Measurements from ENCODE around the gene ZNF582.

The ZNF582 gene

DNA sequence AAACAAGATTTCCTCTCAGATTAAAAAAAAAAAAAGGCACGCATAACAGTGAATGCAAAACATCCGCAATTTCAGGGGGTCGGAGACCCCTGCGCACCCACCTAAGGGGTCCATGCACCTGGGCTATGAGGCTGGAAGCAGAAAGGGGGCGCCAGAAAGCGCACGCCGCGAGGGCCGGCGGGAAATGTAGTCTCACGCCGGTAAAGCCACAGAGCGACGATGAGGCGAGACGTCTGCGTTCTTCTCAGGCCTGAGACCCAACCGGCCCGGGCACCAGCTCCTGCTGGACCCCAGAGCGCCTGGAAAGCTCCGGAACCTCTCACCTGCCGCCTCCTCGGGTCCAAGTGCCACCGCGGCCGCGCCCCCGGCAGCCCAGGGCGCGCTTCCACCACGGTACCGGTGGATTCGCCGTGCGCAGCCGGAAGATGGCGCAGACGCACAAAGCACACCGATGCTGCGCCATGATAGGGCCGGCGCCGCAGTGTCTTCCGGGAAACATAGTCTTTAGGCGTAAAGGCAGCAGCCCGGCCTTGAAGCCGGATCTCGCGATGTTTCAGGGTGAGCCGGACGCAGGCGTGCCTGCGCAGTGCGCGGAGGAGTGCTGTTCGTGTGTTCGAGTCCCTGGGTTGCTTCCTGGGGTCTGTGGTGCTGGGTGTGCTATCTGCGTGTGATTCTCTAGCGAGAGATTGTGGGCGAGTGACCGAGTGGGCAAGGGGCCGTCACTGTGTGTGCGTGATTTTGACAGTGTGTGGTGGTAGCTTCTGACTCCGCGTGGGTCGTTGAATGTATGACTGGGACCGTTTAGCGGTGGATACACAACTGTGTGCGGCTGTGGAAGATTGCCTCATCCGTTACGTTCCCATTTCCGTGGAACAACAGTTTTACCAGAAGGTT lies at the start of gene ZNF582:
Gene ZNF582 (minus strand): TSS at position 416 of the 894 bp plus-strand sequence. CDS start 1,782 bp downstream, outside the sequence.
- peaks cover 0 to 5% of the 10 kb centered on the region in 2 donors for H3K4me1 ChIP-seq (ENCODE audit: control insufficient read depth in 2 of 2, insufficient read depth in 2 of 2, low read length in 2 of 2)
- H3K27ac ChIP-seq (ENCODE audit: low read depth in 2 of 2, low read length in 2 of 2): peak within 1 kb of the TSS; percentile 80 to 86
- H3K4me3 ChIP-seq (ENCODE audit: low read length in 2 of 2): peak within 1 kb of the TSS; percentile 81 to 95
- H3K9ac ChIP-seq (ENCODE audit: low read depth in 1 of 2, low read length in 2 of 2): peak within 1 kb of the TSS; percentile 76 to 82
- H3K27me3 ChIP-seq (ENCODE audit: control insufficient read depth in 2 of 2, insufficient read depth in 2 of 2, low read length in 2 of 2): no peaks in the 10 kb centered on the region
- H3K36me3 ChIP-seq (ENCODE audit: control insufficient read depth in 2 of 2, insufficient read depth in 2 of 2, low read length in 2 of 2): peaks cover 4 to 9% of the 10 kb centered on the region in 2 donors
- H3K9me3 ChIP-seq (ENCODE audit: control insufficient read depth in 2 of 2, low read length in 2 of 2): peaks cover 0 to 14% of the 10 kb centered on the region in 2 donors

GRCh38 chr19:56441206-56441792 lies 48.0 kb upstream of the ZNF582 start:
- Histone ChIP-seq H3K4me3 (ENCODE audit: low read length in 2 of 2) (peak overlapping the region in 1 of 2 donors; percentile 17), H3K27me3 (ENCODE audit: control insufficient read depth in 2 of 2, insufficient read depth in 2 of 2, low read length in 2 of 2) (no peaks in the 10 kb centered on the region), H3K9me3 (ENCODE audit: control insufficient read depth in 2 of 2, low read length in 2 of 2) (peaks cover 39 to 40% of the 10 kb centered on the region in 2 donors), H3K36me3 (ENCODE audit: control insufficient read depth in 2 of 2, insufficient read depth in 2 of 2, low read length in 2 of 2) (no peaks in the 10 kb centered on the region), H3K9ac (ENCODE audit: low read depth in 1 of 2, low read length in 2 of 2) (no peak overlapping the region), H3K27ac (ENCODE audit: low read depth in 2 of 2, low read length in 2 of 2) (no peak overlapping the region), H3K4me1 (ENCODE audit: control insufficient read depth in 2 of 2, insufficient read depth in 2 of 2, low read length in 2 of 2) (no peaks in the 10 kb centered on the region)

- Histone ChIP-seq H3K4me3 (ENCODE audit: low read length in 2 of 2) (peak overlapping the region in 1 of 2 donors; percentile 1), H3K36me3 (ENCODE audit: control insufficient read depth in 2 of 2, insufficient read depth in 2 of 2, low read length in 2 of 2) (peaks cover 12 to 26% of the 10 kb centered on the region in 2 donors), H3K27ac (ENCODE audit: low read depth in 2 of 2, low read length in 2 of 2) (no peak overlapping the region), H3K27me3 (ENCODE audit: control insufficient read depth in 2 of 2, insufficient read depth in 2 of 2, low read length in 2 of 2) (no peaks in the 10 kb centered on the region), H3K9ac (ENCODE audit: low read depth in 1 of 2, low read length in 2 of 2) (no peak overlapping the region), H3K9me3 (ENCODE audit: control insufficient read depth in 2 of 2, low read length in 2 of 2) (peaks cover 62 to 68% of the 10 kb centered on the region in 2 donors), H3K4me1 (ENCODE audit: control insufficient read depth in 2 of 2, insufficient read depth in 2 of 2, low read length in 2 of 2) (no peaks in the 10 kb centered on the region)
These were observed 30.6 kb upstream of the ZNF582 start for GRCh38 chr19:56423985-56424353.

GRCh38 chr19:56423276-56423984 lies 30.1 kb upstream of the ZNF582 start:
- no peak overlapping the region for H3K27ac ChIP-seq (ENCODE audit: low read depth in 2 of 2, low read length in 2 of 2)
- no peaks in the 10 kb centered on the region for H3K4me1 ChIP-seq (ENCODE audit: control insufficient read depth in 2 of 2, insufficient read depth in 2 of 2, low read length in 2 of 2)
- peak overlapping the region; percentile 1 to 4 for H3K4me3 ChIP-seq (ENCODE audit: low read length in 2 of 2)
- H3K9me3 ChIP-seq (ENCODE audit: control insufficient read depth in 2 of 2, low read length in 2 of 2): peaks cover 64 to 68% of the 10 kb centered on the region in 2 donors
- H3K36me3 ChIP-seq (ENCODE audit: control insufficient read depth in 2 of 2, insufficient read depth in 2 of 2, low read length in 2 of 2): peaks cover 12 to 26% of the 10 kb centered on the region in 2 donors
- no peak overlapping the region for H3K9ac ChIP-seq (ENCODE audit: low read depth in 1 of 2, low read length in 2 of 2)
- H3K27me3 ChIP-seq (ENCODE audit: control insufficient read depth in 2 of 2, insufficient read depth in 2 of 2, low read length in 2 of 2): no peaks in the 10 kb centered on the region

DNA sequence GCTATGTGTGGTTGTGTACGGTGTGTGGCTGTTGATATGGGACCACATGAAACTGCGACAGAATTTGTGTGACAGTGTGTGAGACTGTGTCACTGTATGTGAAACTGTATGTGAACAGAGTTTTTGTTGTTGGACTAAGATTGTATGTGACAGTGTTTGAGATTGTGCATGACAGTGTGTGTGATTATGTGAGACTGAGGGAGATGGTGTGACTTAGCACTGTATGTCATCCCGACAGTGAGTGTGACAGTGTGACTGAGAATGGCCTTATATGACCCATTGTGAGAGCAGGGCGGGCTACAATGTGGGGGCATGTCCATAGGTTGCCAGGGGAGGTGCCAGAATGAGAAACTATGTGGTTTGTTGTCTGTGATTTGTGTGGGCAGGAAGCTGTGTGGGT lies 11.7 kb upstream of the ZNF582 start:
- H3K27ac ChIP-seq (ENCODE audit: low read depth in 2 of 2, low read length in 2 of 2): no peak overlapping the region
- no peaks in the 10 kb centered on the region for H3K27me3 ChIP-seq (ENCODE audit: control insufficient read depth in 2 of 2, insufficient read depth in 2 of 2, low read length in 2 of 2)
- H3K36me3 ChIP-seq (ENCODE audit: control insufficient read depth in 2 of 2, insufficient read depth in 2 of 2, low read length in 2 of 2): peaks cover 22 to 28% of the 10 kb centered on the region in 2 donors
- H3K4me1 ChIP-seq (ENCODE audit: control insufficient read depth in 2 of 2, insufficient read depth in 2 of 2, low read length in 2 of 2): peaks cover 6% of the 10 kb centered on the region in 2 donors
- H3K9ac ChIP-seq (ENCODE audit: low read depth in 1 of 2, low read length in 2 of 2): no peak overlapping the region
- H3K4me3 ChIP-seq (ENCODE audit: low read length in 2 of 2): peak overlapping the region in 1 of 2 donors; percentile 97
- H3K9me3 ChIP-seq (ENCODE audit: control insufficient read depth in 2 of 2, low read length in 2 of 2): peaks cover 26 to 34% of the 10 kb centered on the region in 2 donors

DNA sequence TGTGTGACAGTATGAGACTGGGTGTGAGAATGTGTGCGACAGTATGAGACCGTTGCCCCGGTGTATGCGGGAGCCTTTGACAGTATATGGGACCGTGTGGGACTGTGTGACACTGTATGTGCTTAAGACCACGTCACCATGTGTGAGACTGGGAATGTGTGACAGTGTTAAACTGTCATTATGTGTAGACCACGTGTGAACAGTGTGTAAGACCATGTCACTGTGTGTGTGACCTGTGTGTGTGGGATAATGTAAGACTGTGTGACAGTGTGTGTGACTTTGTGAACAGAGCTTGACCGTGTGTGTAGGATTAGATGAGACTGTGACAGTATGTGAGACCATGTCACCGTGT lies 11.3 kb upstream of the ZNF582 start:
- peak overlapping the region; percentile 88 to 97 for H3K4me3 ChIP-seq (ENCODE audit: low read length in 2 of 2)
- H3K9me3 ChIP-seq (ENCODE audit: control insufficient read depth in 2 of 2, low read length in 2 of 2): peaks cover 30 to 34% of the 10 kb centered on the region in 2 donors
- H3K36me3 ChIP-seq (ENCODE audit: control insufficient read depth in 2 of 2, insufficient read depth in 2 of 2, low read length in 2 of 2): peaks cover 19 to 28% of the 10 kb centered on the region in 2 donors
- peaks cover 6% of the 10 kb centered on the region in 2 donors for H3K4me1 ChIP-seq (ENCODE audit: control insufficient read depth in 2 of 2, insufficient read depth in 2 of 2, low read length in 2 of 2)
- peak overlapping the region; percentile 76 to 82 for H3K9ac ChIP-seq (ENCODE audit: low read depth in 1 of 2, low read length in 2 of 2)
- no peaks in the 10 kb centered on the region for H3K27me3 ChIP-seq (ENCODE audit: control insufficient read depth in 2 of 2, insufficient read depth in 2 of 2, low read length in 2 of 2)
- no peak overlapping the region for H3K27ac ChIP-seq (ENCODE audit: low read depth in 2 of 2, low read length in 2 of 2)

DNA sequence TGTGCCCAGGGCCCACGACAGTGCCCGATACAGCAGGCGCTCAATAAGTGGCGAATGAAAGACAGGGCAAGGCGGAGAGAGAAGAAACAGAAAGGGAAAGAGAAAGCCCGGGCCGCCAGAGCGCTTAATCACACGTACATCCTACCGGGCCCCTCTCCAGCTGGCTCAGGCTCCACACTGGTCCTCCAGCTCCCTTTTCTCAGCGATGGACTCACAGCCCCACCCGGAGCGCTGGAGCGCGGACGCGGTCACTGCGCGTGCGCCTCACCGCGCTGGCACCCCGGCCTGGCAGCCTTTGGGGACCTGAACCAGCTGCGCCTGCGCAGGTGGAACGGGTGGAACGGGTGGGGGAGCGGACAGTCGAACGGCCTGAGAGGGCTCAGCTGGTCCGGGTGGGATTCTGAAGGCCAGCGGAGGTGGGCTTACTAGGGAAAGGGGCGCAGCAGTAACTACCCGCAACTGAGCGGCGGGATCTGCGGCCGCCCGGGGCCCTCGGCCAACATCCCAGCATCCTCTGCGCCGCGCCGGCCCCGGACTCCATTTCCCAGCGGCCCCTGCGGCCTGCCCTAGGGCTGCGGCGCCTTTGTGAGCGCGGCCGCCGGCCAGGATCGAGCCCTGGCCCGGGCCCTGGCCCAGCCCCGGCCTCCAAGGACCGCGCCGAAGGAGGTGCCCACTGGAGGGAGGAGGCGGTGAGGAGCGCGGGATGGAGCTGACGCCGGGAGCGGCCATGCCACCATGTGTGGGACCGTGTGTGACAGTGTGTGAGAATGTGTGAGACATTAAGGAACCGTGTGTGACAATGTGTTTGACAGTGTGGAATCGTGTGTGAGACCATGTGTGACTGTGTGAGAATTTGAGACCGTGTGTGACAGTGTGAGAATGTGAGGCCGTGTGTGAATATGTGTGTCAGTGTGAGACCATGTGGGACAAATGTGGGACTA lies 10.7 kb upstream of the ZNF582 start, which contains the start of gene ZNF583:
Gene ZNF583 (plus strand): TSS at position 569 of the 941 bp plus-strand sequence. CDS start 2,783 bp downstream, outside the sequence.
- Histone ChIP-seq H3K36me3 (ENCODE audit: control insufficient read depth in 2 of 2, insufficient read depth in 2 of 2, low read length in 2 of 2) (peaks cover 15 to 21% of the 10 kb centered on the region in 2 donors), H3K9ac (ENCODE audit: low read depth in 1 of 2, low read length in 2 of 2) (peak within 1 kb of the TSS; percentile 76 to 82), H3K9me3 (ENCODE audit: control insufficient read depth in 2 of 2, low read length in 2 of 2) (peaks cover 33 to 35% of the 10 kb centered on the region in 2 donors), H3K4me1 (ENCODE audit: control insufficient read depth in 2 of 2, insufficient read depth in 2 of 2, low read length in 2 of 2) (peaks cover 6% of the 10 kb centered on the region in 2 donors), H3K27ac (ENCODE audit: low read depth in 2 of 2, low read length in 2 of 2) (peak within 1 kb of the TSS; percentile 92 to 95), H3K4me3 (ENCODE audit: low read length in 2 of 2) (peak within 1 kb of the TSS; percentile 88 to 97), H3K27me3 (ENCODE audit: control insufficient read depth in 2 of 2, insufficient read depth in 2 of 2, low read length in 2 of 2) (no peaks in the 10 kb centered on the region)

GRCh38 chr19:56403261-56403660 lies 9.9 kb upstream of the ZNF582 start:
- H3K27me3 ChIP-seq (ENCODE audit: control insufficient read depth in 2 of 2, insufficient read depth in 2 of 2, low read length in 2 of 2): no peaks in the 10 kb centered on the region
- H3K4me3 ChIP-seq (ENCODE audit: low read length in 2 of 2): peak overlapping the region; percentile 88 to 97
- H3K9me3 ChIP-seq (ENCODE audit: control insufficient read depth in 2 of 2, low read length in 2 of 2): peaks cover 26 to 27% of the 10 kb centered on the region in 2 donors
- H3K36me3 ChIP-seq (ENCODE audit: control insufficient read depth in 2 of 2, insufficient read depth in 2 of 2, low read length in 2 of 2): peaks cover 7 to 13% of the 10 kb centered on the region in 2 donors
- H3K27ac ChIP-seq (ENCODE audit: low read depth in 2 of 2, low read length in 2 of 2): peak overlapping the region; percentile 92 to 95
- peak overlapping the region; percentile 76 to 82 for H3K9ac ChIP-seq (ENCODE audit: low read depth in 1 of 2, low read length in 2 of 2)
- H3K4me1 ChIP-seq (ENCODE audit: control insufficient read depth in 2 of 2, insufficient read depth in 2 of 2, low read length in 2 of 2): peaks cover 6% of the 10 kb centered on the region in 2 donors

DNA sequence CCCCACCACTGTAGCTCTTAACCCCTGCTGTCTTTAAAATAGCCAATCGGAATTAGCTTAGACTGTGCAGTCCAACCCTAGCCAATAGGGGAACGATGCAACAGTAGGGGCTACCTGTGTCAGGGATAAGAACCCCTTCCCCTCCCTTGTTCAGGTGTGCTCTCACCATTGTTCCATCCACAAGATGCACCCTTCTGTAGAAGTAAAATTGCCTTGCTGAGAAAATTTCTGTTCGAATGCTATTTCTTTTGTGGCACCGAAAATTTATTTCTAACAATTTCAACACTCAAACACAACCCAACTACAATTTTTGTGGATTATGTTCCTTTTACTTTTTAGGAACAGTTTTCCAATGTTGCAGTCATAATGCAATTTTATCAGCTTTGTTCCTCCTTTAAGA lies 7.2 kb upstream of the ZNF582 start:
- H3K9me3 ChIP-seq (ENCODE audit: control insufficient read depth in 2 of 2, low read length in 2 of 2): peaks cover 19 to 23% of the 10 kb centered on the region in 2 donors
- no peaks in the 10 kb centered on the region for H3K27me3 ChIP-seq (ENCODE audit: control insufficient read depth in 2 of 2, insufficient read depth in 2 of 2, low read length in 2 of 2)
- no peak overlapping the region for H3K27ac ChIP-seq (ENCODE audit: low read depth in 2 of 2, low read length in 2 of 2)
- no peaks in the 10 kb centered on the region for H3K36me3 ChIP-seq (ENCODE audit: control insufficient read depth in 2 of 2, insufficient read depth in 2 of 2, low read length in 2 of 2)
- H3K9ac ChIP-seq (ENCODE audit: low read depth in 1 of 2, low read length in 2 of 2): no peak overlapping the region
- peaks cover 6% of the 10 kb centered on the region in 2 donors for H3K4me1 ChIP-seq (ENCODE audit: control insufficient read depth in 2 of 2, insufficient read depth in 2 of 2, low read length in 2 of 2)
- H3K4me3 ChIP-seq (ENCODE audit: low read length in 2 of 2): no peak overlapping the region
